ENCODE measurements around the gene JARID2.

DNA sequence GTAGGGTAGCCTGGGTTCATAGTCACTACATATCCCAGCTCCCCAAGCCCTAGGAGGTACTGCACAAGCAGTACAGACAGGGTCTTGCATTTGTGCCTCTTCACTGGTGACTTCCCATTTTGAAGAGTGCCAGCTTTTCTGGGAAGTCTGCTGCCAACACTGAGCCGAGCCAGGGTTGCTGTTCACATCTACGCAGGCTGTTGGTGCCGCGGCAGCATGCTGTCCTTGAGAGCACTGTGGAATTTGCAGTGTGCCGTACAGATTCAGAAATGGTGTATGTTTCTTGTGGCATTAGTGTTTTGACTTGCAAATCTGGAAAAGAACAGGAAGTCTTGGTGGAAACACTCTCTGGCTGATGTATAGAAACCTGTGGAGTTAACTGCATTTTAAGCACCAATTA, 67.5 kb downstream of the JARID2 start:
- TF ChIP-seq POLR2AphosphoS5 (IDR thresholded peaks at IDR 0.05; ENCODE audit: borderline replicate concordance, low read depth, low read length) (no peak; the same call in 1 of the 2 replicates), EZH2 (IDR thresholded peaks at IDR 0.05) (no peak)
